ENCODE data around the gene EYS.

The EYS gene

GRCh38 chr6:64428186-64428585, 1278.8 kb downstream of the EYS start:
- DNase-seq: no peak

GRCh38 chr6:64415926-64416325, 1291.1 kb downstream of the EYS start:
- no peak for DNase-seq

- no peak for DNase-seq
Measured at GRCh38 chr6:64411226-64411625, 1295.8 kb downstream of the EYS start.

GRCh38 chr6:64409948-64410347, 1297.1 kb downstream of the EYS start:
- DNase-seq: no peak

- DNase-seq: no peak
Measured at GRCh38 chr6:64404396-64404795, 1302.6 kb downstream of the EYS start.

GRCh38 chr6:64383277-64383676, 1323.7 kb downstream of the EYS start:
- DNase-seq: no peak

- DNase-seq: no peak
Measured at GRCh38 chr6:64376394-64376793, 1330.6 kb downstream of the EYS start.

GRCh38 chr6:64357430-64357829, 1349.6 kb downstream of the EYS start:
- DNase-seq: no peak

- no peak for DNase-seq
Measured at GRCh38 chr6:64347411-64347810, 1359.6 kb downstream of the EYS start.

GRCh38 chr6:64335195-64335594, 1371.8 kb downstream of the EYS start:
- DNase-seq: no peak

- DNase-seq: no peak
Measured at GRCh38 chr6:64334636-64335035, 1372.4 kb downstream of the EYS start.

GRCh38 chr6:64330694-64331307, 1376.2 kb downstream of the EYS start:
- DNase-seq: peak; percentile 21 to 22

- DNase-seq: no peak
Measured at GRCh38 chr6:64326939-64327338, 1380.1 kb downstream of the EYS start.

- no peak for DNase-seq
Measured at GRCh38 chr6:64325093-64325492, 1381.9 kb downstream of the EYS start.

GRCh38 chr6:64310214-64310613, 1396.8 kb downstream of the EYS start:
- DNase-seq: no peak

- DNase-seq: no peak
Measured at GRCh38 chr6:64301307-64302236, 1405.5 kb downstream of the EYS start.

GRCh38 chr6:64299176-64299575, 1407.8 kb downstream of the EYS start:
- no peak for DNase-seq

- no peak for DNase-seq
Measured at GRCh38 chr6:64294034-64294433, 1413.0 kb downstream of the EYS start.

- no peak for DNase-seq
Measured at GRCh38 chr6:64293298-64293697, 1413.7 kb downstream of the EYS start.

- no peak for DNase-seq
Measured at GRCh38 chr6:64290867-64291266, 1416.2 kb downstream of the EYS start.

- DNase-seq: no peak
Measured at GRCh38 chr6:64289931-64290330, 1417.1 kb downstream of the EYS start.

GRCh38 chr6:64288351-64288750, 1418.7 kb downstream of the EYS start:
- no peak for DNase-seq

GRCh38 chr6:64281167-64281566, 1425.9 kb downstream of the EYS start:
- no peak for DNase-seq

- DNase-seq: peak in 1 of 2 experiments; percentile 1
Measured at GRCh38 chr6:64280569-64280968, 1426.5 kb downstream of the EYS start.
